GM21390 (cell line): Measurements from ENCODE around the gene ARRDC1.
"Not testable (repeated sequence)": the region's sequence is repeated elsewhere in the genome, so short reads cannot be mapped to it uniquely, and the experiment has no call there.

Experiments
- ATAC-seq: cut with Tn5 transposase; IDR thresholded peaks from one replicate; pipeline ENCODE4 v1.9.1; 2021; ENCODE audit not compliant: unreplicated experiment

ARRDC1 gene

GRCh38 chr9:137583957-137584356 is 21.5 kb upstream of the ARRDC1 start:
- ATAC-seq, result no peak

GRCh38 chr9:137586854-137587253 is 18.6 kb upstream of the ARRDC1 start:
- ATAC-seq, result no peak

- ATAC-seq, result no peak
Observed at GRCh38 chr9:137588311-137588710, 17.2 kb upstream of the ARRDC1 start.

GRCh38 chr9:137588891-137589290 is 16.6 kb upstream of the ARRDC1 start:
- no peak for ATAC-seq

- ATAC-seq, result peak; percentile 22
Observed at GRCh38 chr9:137589441-137590122, 15.9 kb upstream of the ARRDC1 start.

- ATAC-seq, result peak; percentile 26
Observed at GRCh38 chr9:137590123-137590468, 15.4 kb upstream of the ARRDC1 start.

- peak; percentile 89 for ATAC-seq
Observed at GRCh38 chr9:137590469-137591383, 14.8 kb upstream of the ARRDC1 start, which contains the start of gene ZMYND19. ZMYND19 (minus strand) TSS chr9:137590512; CDS start chr9:137590263, 249 bp downstream.

- no peak for ATAC-seq
Observed at GRCh38 chr9:137592767-137593166, 12.7 kb upstream of the ARRDC1 start.

GRCh38 chr9:137593176-137593575 is 12.3 kb upstream of the ARRDC1 start:
- no peak for ATAC-seq

GRCh38 chr9:137596577-137596976 is 8.9 kb upstream of the ARRDC1 start:
- ATAC-seq, result not testable (repeated sequence)

GRCh38 chr9:137598943-137599342 is 6.5 kb upstream of the ARRDC1 start:
- ATAC-seq, result no peak

GRCh38 chr9:137602661-137603060 is 2.8 kb upstream of the ARRDC1 start:
- no peak for ATAC-seq

GRCh38 chr9:137603879-137604278 is 1.6 kb upstream of the ARRDC1 start:
- ATAC-seq, result no peak

GRCh38 chr9:137604345-137605086 is 970 bp upstream of the ARRDC1 start:
- ATAC-seq, result no peak

GRCh38 chr9:137606005-137606621 is 627 bp downstream of the ARRDC1 start:
- ATAC-seq, result peak; percentile 15

- ATAC-seq, result no peak
Observed at GRCh38 chr9:137606734-137607138, 1.2 kb downstream of the ARRDC1 start.

GRCh38 chr9:137607141-137607857 is 1.8 kb downstream of the ARRDC1 start:
- no peak for ATAC-seq

GRCh38 chr9:137610944-137611343 is 5.5 kb downstream of the ARRDC1 start:
- no peak for ATAC-seq

- ATAC-seq, result no peak
Observed at GRCh38 chr9:137611623-137612609, 6.4 kb downstream of the ARRDC1 start.
